ENCODE data around the gene GSDMA. TPM values are rescaled to one million over a fixed set of nuclear protein-coding genes. Genes with fewer than 3 reads are reported as not detected.

The GSDMA gene
- 1 to 10 TPM in 4 of 9 donors, under 1 TPM in 1, not detected in 4; 0.14 to 2.2 (median 1.4) TPM for total RNA-seq
- under 1 TPM in 2 of 3 donors, not detected in 1; 0.20 to 0.53 TPM for polyA plus RNA-seq
- long read RNA-seq, donor 1, result 0 reads
- long read RNA-seq, donor 2, result 0 reads
- long read RNA-seq, donor 3, result 0 reads
- long read RNA-seq, donor 4, result 0 reads
- long read RNA-seq, donor 5, partial matches to known transcripts, result 0 of 1 reads
- long read RNA-seq, donor 5, other reads (novel, unspliced or antisense), result 1 of 1 reads
- long read RNA-seq, donor 6, result 0 reads
- long read RNA-seq, donor 7, result 0 reads
- long read RNA-seq, donor 8, result 0 reads
- long read RNA-seq, donor 9, result 0 reads
- long read RNA-seq, donor 10, result 0 reads

DNA sequence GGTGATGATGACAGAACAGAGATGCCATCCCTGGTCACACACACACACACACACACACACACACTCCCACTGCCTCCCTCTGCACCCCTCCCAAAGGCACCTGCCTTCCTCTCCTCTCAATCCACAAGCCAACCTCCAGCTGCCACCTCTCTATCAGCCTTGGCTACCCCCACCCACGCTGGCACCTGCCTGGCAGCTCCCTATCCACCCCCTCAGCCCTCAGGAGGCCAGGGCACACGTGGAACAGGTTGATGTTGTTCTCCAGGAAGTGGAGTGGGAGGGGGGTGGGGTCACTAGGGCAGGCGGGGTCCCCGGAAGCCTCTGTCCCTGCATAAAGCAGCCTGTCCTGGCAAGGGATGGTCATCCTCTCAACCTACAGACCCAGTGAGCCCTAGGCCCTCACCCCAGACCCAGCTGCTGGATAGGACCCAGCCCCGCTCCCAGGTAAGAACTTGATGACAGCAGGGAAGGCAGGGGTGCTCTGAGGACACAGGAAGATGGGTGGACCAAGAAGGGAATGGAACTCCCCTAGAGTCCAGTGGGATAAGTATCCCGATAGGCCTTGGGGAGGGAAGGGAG lies at the start of gene GSDMA:
TSS of gene GSDMA (plus strand) at position 363 of the 579 bp plus-strand sequence. CDS start 2,684 bp downstream, outside the sequence.
- Histone ChIP-seq H3K36me3 (replicated peaks in 1 of 2) (no peaks in the 10 kb centered on the region), H3K27me3 (no peaks in the 10 kb centered on the region), H3K4me3 (no peak within 1 kb of the TSS), H3K27ac (no peak within 1 kb of the TSS), H3K9me3 (replicated peaks in 1 of 3) (no peaks in the 10 kb centered on the region), H3K4me1 (replicated peaks in 1 of 2) (no peaks in the 10 kb centered on the region)
- 57 to 82% (median 76%) methylated on average over 3 to 6 of the region's 6 CpGs for WGBS, 4 donors
- intact Hi-C loops (cut with DNase I), result no loop called here
- DNase-seq, result no peak
- no peak for TF ChIP-seq POLR2A (IDR thresholded peaks at IDR 0.05)
- TF ChIP-seq CTCF (IDR thresholded peaks at IDR 0.05), result no peak

DNA sequence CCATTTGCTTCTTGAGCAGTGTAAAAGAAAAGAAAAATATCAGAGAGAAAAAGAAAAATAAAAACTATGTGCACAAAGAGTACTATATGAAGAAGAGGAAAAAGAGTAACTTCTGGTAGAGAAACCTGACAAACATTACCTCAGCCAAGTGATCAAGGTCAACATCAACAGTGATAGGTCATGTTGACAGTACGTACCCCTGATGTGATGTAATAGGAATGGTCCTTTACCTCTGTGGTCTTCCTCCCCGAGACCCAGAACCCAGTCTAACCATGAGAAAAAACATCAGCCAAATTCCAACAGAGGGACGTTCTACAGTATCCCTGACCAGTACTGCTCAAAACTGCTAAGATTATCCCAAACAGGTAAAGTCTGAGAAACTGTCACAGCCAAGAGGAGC lies 48.8 kb upstream of the GSDMA start:
- Histone ChIP-seq H3K27ac (no peak overlapping the region), H3K36me3 (replicated peaks in 1 of 2) (no peaks in the 10 kb centered on the region), H3K9me3 (replicated peaks in 1 of 3) (no peaks in the 10 kb centered on the region), H3K4me3 (no peak overlapping the region), H3K27me3 (no peaks in the 10 kb centered on the region), H3K4me1 (replicated peaks in 1 of 2) (no peaks in the 10 kb centered on the region)
- TF ChIP-seq CTCF (IDR thresholded peaks at IDR 0.05), result no peak
- TF ChIP-seq POLR2A (IDR thresholded peaks at IDR 0.05), result no peak
- DNase-seq, result no peak
- intact Hi-C loops (cut with DNase I), result no loop called here
- WGBS, 4 donors, result 77 to 95% (median 87%) methylated on average over 3 of the region's 3 CpGs

DNA sequence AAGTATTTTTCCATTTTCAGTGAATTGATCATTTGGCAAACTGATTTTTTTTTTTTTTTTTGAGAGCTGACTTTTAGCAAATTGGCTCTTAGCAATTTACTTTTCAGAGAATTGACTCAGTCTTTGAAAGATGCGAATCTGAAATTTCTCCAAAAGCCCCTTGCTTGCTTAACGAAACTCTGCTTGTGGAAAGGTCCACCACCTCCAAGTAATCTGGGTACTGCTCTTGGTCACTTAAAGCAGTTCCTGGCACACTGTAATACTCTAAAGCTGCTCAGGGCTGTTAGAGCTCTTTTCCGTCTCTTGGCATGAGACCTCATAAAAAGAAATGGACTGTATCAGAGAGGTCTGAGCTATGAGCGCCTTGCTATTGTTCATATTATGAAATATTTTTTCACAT lies 47.2 kb upstream of the GSDMA start:
- DNase-seq, result no peak
- Histone ChIP-seq H3K4me3 (no peak overlapping the region), H3K27ac (no peak overlapping the region), H3K9me3 (replicated peaks in 1 of 3) (no peaks in the 10 kb centered on the region), H3K36me3 (replicated peaks in 1 of 2) (no peaks in the 10 kb centered on the region), H3K4me1 (replicated peaks in 1 of 2) (no peaks in the 10 kb centered on the region), H3K27me3 (no peaks in the 10 kb centered on the region)
- intact Hi-C loops (cut with DNase I), result no loop called here
- no peak for TF ChIP-seq CTCF (IDR thresholded peaks at IDR 0.05)
- TF ChIP-seq POLR2A (IDR thresholded peaks at IDR 0.05), result no peak
- 77 to 89% (median 80%) methylated on average over 3 to 4 of the region's 4 CpGs for WGBS, 4 donors

GRCh38 chr17:39916918-39917317 lies 45.9 kb upstream of the GSDMA start:
- H3K36me3 ChIP-seq (replicated peaks in 1 of 2), result peaks cover 0 to 7% of the 10 kb centered on the region in 2 donors
- intact Hi-C loops (cut with DNase I), result no loop called here
- 86 to 91% (median 90%) methylated on average over 4 to 7 of the region's 7 CpGs for WGBS, 4 donors
- H3K4me3 ChIP-seq, result no peak overlapping the region
- H3K9me3 ChIP-seq (replicated peaks in 1 of 3), result no peaks in the 10 kb centered on the region
- no peak overlapping the region for H3K27ac ChIP-seq
- no peaks in the 10 kb centered on the region for H3K4me1 ChIP-seq (replicated peaks in 1 of 2)
- DNase-seq, result no peak
- no peaks in the 10 kb centered on the region for H3K27me3 ChIP-seq
- no peak for TF ChIP-seq CTCF (IDR thresholded peaks at IDR 0.05)
- TF ChIP-seq POLR2A (IDR thresholded peaks at IDR 0.05), result no peak
